Stimulated activated naive CD8-positive, alpha-beta T cell treated with anti-CD3 and anti-CD28 coated beads, Interleukin-15, Interleukin-2, amounts not matched to agents 100 ng/mL and 50 ng/mL, for 24 hours (primary cell): ENCODE data around the gene S100A11.

ENCODE experiments used
- H3K27ac Mint-ChIP-seq: one replicate; pipeline ENCODE4 v1.8.0; 2021; ENCODE audit warnings: mild to moderate bottlenecking, mixed read lengths
- H3K27me3 Mint-ChIP-seq: one replicate; pipeline ENCODE4 v1.8.0; 2021; ENCODE audit warnings: mixed read lengths
- H3K36me3 Mint-ChIP-seq: one replicate; pipeline ENCODE4 v1.8.0; 2021; ENCODE audit warnings: low read depth, mixed read lengths
- H3K4me1 Mint-ChIP-seq: one replicate; pipeline ENCODE4 v1.8.0; 2021; ENCODE audit warnings: low read depth, mixed read lengths
- H3K4me3 Mint-ChIP-seq: one replicate; pipeline ENCODE4 v1.8.0; 2021; ENCODE audit warnings: mild to moderate bottlenecking, mixed read lengths
- H3K9me3 Mint-ChIP-seq: one replicate; pipeline ENCODE4 v1.8.0; 2021; ENCODE audit warnings: mixed read lengths

The S100A11 gene

GRCh38 chr1:151989211-151989862 is 47.5 kb downstream of the S100A11 start:
- no peak overlapping the region for H3K27ac Mint-ChIP-seq
- H3K27me3 Mint-ChIP-seq = no peaks in the 10 kb centered on the region
- no peak overlapping the region for H3K4me3 Mint-ChIP-seq
- H3K4me1 Mint-ChIP-seq = peaks cover 79% of the 10 kb centered on the region
- H3K9me3 Mint-ChIP-seq = no peaks in the 10 kb centered on the region
- H3K36me3 Mint-ChIP-seq = peaks cover 39% of the 10 kb centered on the region

- peaks cover 86% of the 10 kb centered on the region for H3K4me1 Mint-ChIP-seq
- no peaks in the 10 kb centered on the region for H3K9me3 Mint-ChIP-seq
- no peaks in the 10 kb centered on the region for H3K27me3 Mint-ChIP-seq
- no peak overlapping the region for H3K4me3 Mint-ChIP-seq
- peaks cover 48% of the 10 kb centered on the region for H3K36me3 Mint-ChIP-seq
- peak overlapping the region; percentile 5 for H3K27ac Mint-ChIP-seq
Measured at GRCh38 chr1:151988405-151988923, 48.3 kb downstream of the S100A11 start.

- Mint-ChIP-seq H3K36me3 (peaks cover 62% of the 10 kb centered on the region), H3K9me3 (no peaks in the 10 kb centered on the region), H3K4me3 (no peak overlapping the region), H3K4me1 (peaks cover 82% of the 10 kb centered on the region), H3K27me3 (no peaks in the 10 kb centered on the region), H3K27ac (peak overlapping the region; percentile 0)
Measured at GRCh38 chr1:151986501-151987190, 50.2 kb downstream of the S100A11 start.

- H3K36me3 Mint-ChIP-seq = peaks cover 64% of the 10 kb centered on the region
Measured at GRCh38 chr1:151985768-151986167, 51.0 kb downstream of the S100A11 start.

GRCh38 chr1:151985270-151985669 is 51.5 kb downstream of the S100A11 start:
- no peaks in the 10 kb centered on the region for H3K27me3 Mint-ChIP-seq
- H3K9me3 Mint-ChIP-seq = no peaks in the 10 kb centered on the region
- H3K4me1 Mint-ChIP-seq = peaks cover 72% of the 10 kb centered on the region
- H3K4me3 Mint-ChIP-seq = peak overlapping the region; percentile 53
- peaks cover 69% of the 10 kb centered on the region for H3K36me3 Mint-ChIP-seq
- H3K27ac Mint-ChIP-seq = peak overlapping the region; percentile 94

More at GRCh38 chr1:151985768-151986167, 51.0 kb downstream of the S100A11 start:
- peak overlapping the region; percentile 53 for H3K4me3 Mint-ChIP-seq
- peak overlapping the region; percentile 94 for H3K27ac Mint-ChIP-seq
- H3K4me1 Mint-ChIP-seq = peaks cover 75% of the 10 kb centered on the region
- no peaks in the 10 kb centered on the region for H3K27me3 Mint-ChIP-seq
- no peaks in the 10 kb centered on the region for H3K9me3 Mint-ChIP-seq

GRCh38 chr1:151984313-151984956 is 52.4 kb downstream of the S100A11 start:
- peaks cover 73% of the 10 kb centered on the region for H3K36me3 Mint-ChIP-seq

More at GRCh38 chr1:151984313-151984956, 52.4 kb downstream of the S100A11 start:
- Mint-ChIP-seq H3K9me3 (no peaks in the 10 kb centered on the region), H3K4me3 (peak overlapping the region; percentile 60), H3K4me1 (peaks cover 64% of the 10 kb centered on the region), H3K27me3 (no peaks in the 10 kb centered on the region), H3K27ac (peak overlapping the region; percentile 94)
